Activated naive CD8-positive, alpha-beta T cell (primary cell): ENCODE results near the gene PRR5L.
"Not testable (repeated sequence)": the region's sequence is repeated elsewhere in the genome, so short reads cannot be mapped to it uniquely, and the experiment has no call there.

Source experiments
- H3K27ac Mint-ChIP-seq: one replicate; pipeline ENCODE4 v1.8.0; 2021; ENCODE audit warnings: mixed read lengths
- H3K27me3 Mint-ChIP-seq: one replicate; pipeline ENCODE4 v1.8.0; 2021; ENCODE audit warnings: mixed read lengths
- H3K36me3 Mint-ChIP-seq: one replicate; pipeline ENCODE4 v1.8.0; 2021; ENCODE audit warnings: mixed read lengths
- H3K4me1 Mint-ChIP-seq: one replicate; pipeline ENCODE4 v1.8.0; 2021; ENCODE audit warnings: low read depth, mixed read lengths
- H3K4me3 Mint-ChIP-seq: one replicate; pipeline ENCODE4 v1.8.0; 2021; ENCODE audit warnings: mild to moderate bottlenecking, mixed read lengths
- H3K9me3 Mint-ChIP-seq: one replicate; pipeline ENCODE4 v1.8.0; 2021; ENCODE audit warnings: low read depth, mixed read lengths

The PRR5L gene

GRCh38 chr11:36462321-36462720 lies 166.2 kb downstream of the PRR5L start:
- H3K4me1 Mint-ChIP-seq, result no peaks in the 10 kb centered on the region
- H3K9me3 Mint-ChIP-seq, result no peaks in the 10 kb centered on the region

GRCh38 chr11:36463781-36464180 lies 167.7 kb downstream of the PRR5L start:
- no peaks in the 10 kb centered on the region for H3K9me3 Mint-ChIP-seq
- H3K27ac Mint-ChIP-seq, result no peak overlapping the region
- H3K4me1 Mint-ChIP-seq, result no peaks in the 10 kb centered on the region
- H3K36me3 Mint-ChIP-seq, result no peaks in the 10 kb centered on the region
- H3K4me3 Mint-ChIP-seq, result no peak overlapping the region
- H3K27me3 Mint-ChIP-seq, result peaks cover 11% of the 10 kb centered on the region

More at GRCh38 chr11:36462321-36462720, 166.2 kb downstream of the PRR5L start:
- H3K4me3 Mint-ChIP-seq, result no peak overlapping the region
- no peak overlapping the region for H3K27ac Mint-ChIP-seq
- no peaks in the 10 kb centered on the region for H3K36me3 Mint-ChIP-seq
- H3K27me3 Mint-ChIP-seq, result peaks cover 11% of the 10 kb centered on the region

- H3K27ac Mint-ChIP-seq, result no peak overlapping the region
- no peak overlapping the region for H3K4me3 Mint-ChIP-seq
- no peaks in the 10 kb centered on the region for H3K4me1 Mint-ChIP-seq
- no peaks in the 10 kb centered on the region for H3K9me3 Mint-ChIP-seq
- H3K27me3 Mint-ChIP-seq, result peaks cover 11% of the 10 kb centered on the region
- no peaks in the 10 kb centered on the region for H3K36me3 Mint-ChIP-seq
Measured at GRCh38 chr11:36464720-36465119, 168.6 kb downstream of the PRR5L start.

DNA sequence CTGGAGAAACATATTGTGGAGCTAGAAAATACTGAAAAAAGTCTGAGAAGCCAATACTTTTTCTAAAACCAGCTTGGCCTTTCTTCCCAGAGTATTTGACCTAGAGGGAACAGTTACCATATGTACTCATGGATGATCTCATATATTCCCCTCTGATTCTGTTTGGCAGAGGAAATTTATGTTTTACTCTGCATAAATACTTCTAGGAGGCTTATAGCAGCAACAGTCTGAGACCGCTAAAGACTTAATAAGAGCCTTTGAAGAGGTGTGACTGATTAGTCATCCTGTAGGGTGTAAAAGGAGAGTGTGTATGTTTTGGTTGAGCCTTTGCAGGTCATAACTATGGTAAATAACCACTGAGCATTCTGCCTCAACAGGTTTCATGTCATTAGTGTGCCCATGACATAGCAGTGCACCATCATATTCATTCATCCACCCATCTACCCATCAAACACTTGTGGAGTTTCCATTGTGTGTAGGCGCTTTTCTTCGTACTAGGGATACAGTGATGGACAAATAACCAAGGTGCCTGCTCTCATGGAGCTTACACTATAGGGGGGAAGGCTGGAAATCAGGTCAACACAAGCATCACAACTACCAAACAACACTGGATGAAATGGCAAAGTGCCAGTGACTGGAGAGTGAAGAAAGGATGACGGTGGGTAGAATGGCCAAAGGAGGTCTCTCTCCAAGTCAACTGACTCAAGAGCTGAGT lies 169.5 kb downstream of the PRR5L start:
- no peak overlapping the region for H3K27ac Mint-ChIP-seq
- no peaks in the 10 kb centered on the region for H3K4me1 Mint-ChIP-seq
- peaks cover 11% of the 10 kb centered on the region for H3K27me3 Mint-ChIP-seq
- no peaks in the 10 kb centered on the region for H3K36me3 Mint-ChIP-seq
- no peak overlapping the region for H3K4me3 Mint-ChIP-seq
- H3K9me3 Mint-ChIP-seq, result no peaks in the 10 kb centered on the region

- Mint-ChIP-seq H3K27ac (no peak overlapping the region), H3K4me1 (no peaks in the 10 kb centered on the region), H3K27me3 (peaks cover 11% of the 10 kb centered on the region), H3K36me3 (no peaks in the 10 kb centered on the region), H3K9me3 (no peaks in the 10 kb centered on the region), H3K4me3 (no peak overlapping the region)
Measured at GRCh38 chr11:36467012-36467411, 170.9 kb downstream of the PRR5L start.

GRCh38 chr11:36467916-36468315 lies 171.8 kb downstream of the PRR5L start:
- Mint-ChIP-seq H3K4me1 (no peaks in the 10 kb centered on the region), H3K36me3 (no peaks in the 10 kb centered on the region)

GRCh38 chr11:36469063-36469462 lies 173.0 kb downstream of the PRR5L start:
- H3K27ac Mint-ChIP-seq, result no peak overlapping the region
- peaks cover 3% of the 10 kb centered on the region for H3K27me3 Mint-ChIP-seq
- H3K36me3 Mint-ChIP-seq, result peaks cover 5% of the 10 kb centered on the region
- H3K4me3 Mint-ChIP-seq, result no peak overlapping the region
- no peaks in the 10 kb centered on the region for H3K4me1 Mint-ChIP-seq
- no peaks in the 10 kb centered on the region for H3K9me3 Mint-ChIP-seq

More at GRCh38 chr11:36467916-36468315, 171.8 kb downstream of the PRR5L start:
- Mint-ChIP-seq H3K9me3 (no peaks in the 10 kb centered on the region), H3K4me3 (no peak overlapping the region), H3K27me3 (peaks cover 8% of the 10 kb centered on the region), H3K27ac (no peak overlapping the region)

GRCh38 chr11:36469881-36470802 lies 174.1 kb downstream of the PRR5L start:
- H3K4me3 Mint-ChIP-seq, result no peak overlapping the region
- no peak overlapping the region for H3K27ac Mint-ChIP-seq
- H3K36me3 Mint-ChIP-seq, result peaks cover 5% of the 10 kb centered on the region
- H3K9me3 Mint-ChIP-seq, result no peaks in the 10 kb centered on the region
- H3K4me1 Mint-ChIP-seq, result no peaks in the 10 kb centered on the region
- H3K27me3 Mint-ChIP-seq, result peaks cover 3% of the 10 kb centered on the region

- Mint-ChIP-seq H3K4me1 (no peaks in the 10 kb centered on the region), H3K4me3 (no peak overlapping the region), H3K9me3 (no peaks in the 10 kb centered on the region), H3K27ac (no peak overlapping the region), H3K36me3 (peaks cover 5% of the 10 kb centered on the region), H3K27me3 (peaks cover 1% of the 10 kb centered on the region)
Measured at GRCh38 chr11:36471577-36471976, 175.5 kb downstream of the PRR5L start.

- Mint-ChIP-seq H3K9me3 (no peaks in the 10 kb centered on the region), H3K27me3 (no peaks in the 10 kb centered on the region), H3K4me3 (no peak overlapping the region), H3K4me1 (no peaks in the 10 kb centered on the region), H3K27ac (no peak overlapping the region), H3K36me3 (peaks cover 5% of the 10 kb centered on the region)
Measured at GRCh38 chr11:36475192-36475591, 179.1 kb downstream of the PRR5L start.

DNA sequence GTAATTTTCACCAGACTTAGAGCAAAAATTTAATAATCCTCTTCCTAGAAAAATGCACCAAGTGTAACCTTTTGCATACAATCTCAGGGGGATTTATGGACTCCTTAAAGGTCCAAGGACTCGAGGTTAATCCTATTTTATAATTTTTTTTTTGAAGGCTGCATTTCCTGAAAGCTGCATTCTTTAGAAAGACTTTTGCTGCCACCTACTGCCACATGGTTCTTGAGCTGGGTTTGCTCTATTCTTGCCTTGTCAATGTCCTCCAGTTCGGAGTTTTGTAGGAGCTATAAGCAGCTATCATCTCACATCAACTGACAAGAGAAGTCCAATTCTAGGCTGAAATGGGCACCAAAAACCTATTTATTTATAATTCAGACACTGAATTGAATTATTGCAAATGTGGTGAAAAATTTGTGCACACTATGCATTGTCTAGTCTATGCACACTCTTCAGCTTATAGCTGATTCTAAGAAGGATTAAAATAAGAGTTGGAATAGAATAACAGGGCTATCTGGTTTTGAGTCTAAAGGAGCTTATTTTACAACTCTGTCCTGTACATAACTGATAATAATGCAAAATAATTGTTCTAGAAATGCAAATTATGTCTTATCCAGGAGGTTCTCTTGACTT lies 182.7 kb downstream of the PRR5L start:
- H3K4me1 Mint-ChIP-seq, result peaks cover 4% of the 10 kb centered on the region

DNA sequence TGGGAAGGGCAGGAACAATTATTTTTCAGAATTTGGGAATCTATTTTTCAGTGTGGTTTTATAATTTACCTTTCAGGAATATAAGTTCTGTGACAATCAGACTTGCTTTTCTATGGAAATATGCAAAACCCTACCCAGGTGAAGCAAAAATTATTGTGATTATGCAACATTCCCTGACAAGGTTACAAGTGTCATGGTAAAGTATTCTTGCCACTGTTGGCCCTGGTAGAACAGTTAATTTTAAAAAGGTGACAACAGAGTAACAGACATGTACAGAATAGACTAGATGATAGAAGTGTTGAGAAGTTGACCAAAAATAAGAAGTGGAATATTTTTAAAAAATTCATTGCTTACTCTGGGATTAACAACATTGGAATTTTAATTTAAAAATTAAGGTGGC lies 184.7 kb downstream of the PRR5L start:
- H3K27me3 Mint-ChIP-seq, result no peaks in the 10 kb centered on the region
- no peak overlapping the region for H3K4me3 Mint-ChIP-seq
- peaks cover 4% of the 10 kb centered on the region for H3K4me1 Mint-ChIP-seq
- H3K36me3 Mint-ChIP-seq, result peaks cover 5% of the 10 kb centered on the region
- no peaks in the 10 kb centered on the region for H3K9me3 Mint-ChIP-seq
- H3K27ac Mint-ChIP-seq, result no peak overlapping the region

More for the DNA sequence above, 182.7 kb downstream of the PRR5L start:
- Mint-ChIP-seq H3K36me3 (peaks cover 2% of the 10 kb centered on the region), H3K9me3 (no peaks in the 10 kb centered on the region), H3K4me3 (no peak overlapping the region), H3K27me3 (no peaks in the 10 kb centered on the region), H3K27ac (no peak overlapping the region)

DNA sequence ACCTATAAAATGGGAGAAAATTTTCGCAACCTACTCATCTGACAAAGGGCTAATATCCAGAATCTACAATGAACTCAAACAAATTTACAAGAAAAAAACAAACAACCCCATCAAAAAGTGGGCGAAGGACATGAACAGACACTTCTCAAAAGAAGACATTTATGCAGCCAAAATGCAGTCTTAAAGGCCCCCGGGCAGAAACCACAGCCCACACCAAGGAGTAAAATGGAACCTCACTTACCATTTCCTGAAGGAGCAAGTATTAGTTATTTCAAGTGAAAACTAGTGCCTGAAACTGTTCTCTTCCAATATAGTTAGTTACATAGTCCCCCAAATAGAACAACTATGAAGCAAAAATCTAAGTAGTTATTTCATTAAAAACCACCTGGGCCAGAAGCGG lies 187.0 kb downstream of the PRR5L start:
- H3K27ac Mint-ChIP-seq, H3K4me3 Mint-ChIP-seq, H3K9me3 Mint-ChIP-seq, H3K36me3 Mint-ChIP-seq, H3K27me3 Mint-ChIP-seq: not testable (repeated sequence)
- peaks cover 11% of the 10 kb centered on the region for H3K4me1 Mint-ChIP-seq

DNA sequence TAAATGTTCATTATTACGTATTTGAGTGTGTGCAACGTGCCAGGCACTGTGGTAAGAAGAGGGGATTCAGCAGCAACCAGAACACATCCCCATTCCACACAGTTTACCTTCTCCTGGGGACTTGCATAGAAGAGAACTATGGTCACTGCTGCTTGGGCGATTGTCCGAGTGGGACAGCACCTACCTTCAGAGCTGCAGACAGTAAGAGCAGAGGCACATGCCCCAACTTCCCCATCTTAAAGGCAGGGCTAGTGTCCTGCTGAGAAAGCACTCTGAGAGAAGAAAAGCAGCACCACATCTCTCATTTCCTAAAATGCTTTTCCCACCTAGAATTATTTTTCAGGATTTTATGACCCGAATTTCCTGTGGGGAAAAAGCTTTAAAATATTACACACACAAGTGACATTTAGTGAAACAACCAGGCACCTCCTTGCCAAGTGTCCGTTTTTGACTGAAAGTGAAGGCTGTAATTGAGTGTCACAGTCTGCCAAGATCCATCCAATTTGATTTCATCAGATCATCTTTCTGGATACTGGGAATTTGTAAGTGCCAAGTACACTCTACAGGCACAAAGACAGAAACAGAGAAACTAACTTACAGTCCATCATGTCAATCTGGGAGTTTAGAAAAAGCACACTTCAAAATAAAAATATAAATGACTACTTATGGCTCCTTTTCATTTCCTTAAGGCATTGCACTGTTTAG lies 189.4 kb downstream of the PRR5L start:
- H3K27me3 Mint-ChIP-seq, result no peaks in the 10 kb centered on the region
- H3K36me3 Mint-ChIP-seq, result peaks cover 5% of the 10 kb centered on the region
- peaks cover 25% of the 10 kb centered on the region for H3K4me1 Mint-ChIP-seq
- H3K9me3 Mint-ChIP-seq, result no peaks in the 10 kb centered on the region
- H3K27ac Mint-ChIP-seq, result no peak overlapping the region
- H3K4me3 Mint-ChIP-seq, result no peak overlapping the region
